GM21367 (cell line): Measurements from ENCODE around the gene CKB.
"Not testable (repeated sequence)": the region's sequence is repeated elsewhere in the genome, so short reads cannot be mapped to it uniquely, and the experiment has no call there.

Source experiments
- ATAC-seq: cut with Tn5 transposase; IDR thresholded peaks from one replicate; pipeline ENCODE4 v1.9.1; 2021; ENCODE audit not compliant: unreplicated experiment

Gene CKB

DNA sequence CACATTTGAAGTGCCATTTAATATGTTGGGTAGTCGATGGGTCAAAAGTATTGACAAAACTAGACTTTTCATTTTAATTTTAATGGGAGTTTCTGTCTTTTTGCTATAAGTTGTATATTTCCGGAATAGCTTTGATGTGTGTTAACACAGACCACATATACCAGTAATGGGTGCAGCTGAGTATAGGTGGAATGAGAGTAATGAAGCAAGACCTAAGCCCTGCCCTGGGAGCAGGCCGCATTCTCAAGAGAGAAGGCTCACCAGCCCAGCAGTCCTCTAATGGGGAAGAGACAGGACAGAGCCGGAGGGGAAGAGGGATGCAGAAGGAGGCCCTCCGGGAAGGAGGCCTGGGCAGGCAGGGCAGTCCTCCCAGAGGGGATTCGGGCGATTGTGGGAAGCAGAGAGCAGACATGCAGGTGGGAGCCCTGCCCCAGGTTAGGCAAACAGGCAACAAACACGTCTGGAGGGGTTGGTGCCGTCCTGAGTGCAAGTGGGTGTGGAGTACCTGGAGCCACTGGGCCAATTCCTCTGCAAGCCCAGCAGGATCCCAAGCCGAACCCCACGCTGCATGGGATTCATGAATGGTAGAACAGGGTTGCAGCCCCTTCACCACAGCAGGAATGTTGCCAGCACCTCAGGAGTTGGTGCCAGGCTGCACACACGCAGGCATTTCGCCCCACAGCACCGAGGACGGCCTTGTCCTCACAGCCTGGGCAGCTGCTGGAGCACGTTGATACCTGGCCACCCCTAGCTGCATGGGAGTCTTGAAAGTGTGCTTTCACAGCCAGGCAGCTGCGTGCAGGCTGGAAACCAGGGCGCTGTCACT is 7.8 kb downstream of the CKB start:
- no peak for ATAC-seq

DNA sequence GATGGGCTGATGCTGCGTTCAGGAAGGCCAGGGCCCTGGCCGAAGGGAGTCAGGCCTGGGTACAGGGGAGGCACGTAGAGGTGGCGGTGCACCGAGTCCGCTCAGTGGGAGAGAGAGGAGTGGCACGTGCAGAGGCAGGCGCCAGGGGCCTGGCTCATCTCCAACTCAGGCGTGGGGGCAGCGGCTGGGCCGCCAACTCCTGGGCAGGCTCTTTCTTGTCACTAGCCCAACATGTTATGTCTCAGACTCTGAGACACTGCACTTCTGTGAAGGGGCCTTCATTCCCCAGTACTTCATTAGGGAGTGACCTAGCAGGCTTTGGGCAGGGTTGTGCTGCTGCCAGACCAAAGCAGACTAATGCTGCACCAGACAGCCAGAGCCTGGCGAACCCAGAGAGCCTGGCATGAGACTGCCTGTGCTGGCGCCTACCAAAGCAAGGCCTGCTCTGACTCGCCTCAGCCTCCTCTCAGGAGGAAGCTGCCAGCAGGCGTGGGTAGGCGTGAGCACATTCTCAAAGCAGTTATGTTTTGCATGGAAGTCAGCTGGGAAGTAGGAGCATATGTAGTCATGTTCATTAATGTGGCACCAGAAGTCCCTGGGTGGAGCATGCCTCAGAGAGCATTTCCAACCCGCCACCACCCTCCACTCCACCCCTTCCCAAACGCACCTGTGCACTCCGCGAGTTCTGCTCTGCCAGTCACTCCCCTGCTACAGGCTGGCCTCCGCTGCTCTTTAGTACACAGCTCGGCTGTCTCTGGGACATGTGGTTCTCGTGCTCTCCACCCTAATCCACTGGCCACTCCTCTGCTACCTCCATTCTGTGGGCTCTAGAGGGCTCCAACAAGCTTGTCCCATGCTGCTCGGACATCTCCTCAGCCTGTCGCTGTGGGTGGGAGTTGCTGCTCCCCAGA is 9.7 kb downstream of the CKB start:
- ATAC-seq = no peak

DNA sequence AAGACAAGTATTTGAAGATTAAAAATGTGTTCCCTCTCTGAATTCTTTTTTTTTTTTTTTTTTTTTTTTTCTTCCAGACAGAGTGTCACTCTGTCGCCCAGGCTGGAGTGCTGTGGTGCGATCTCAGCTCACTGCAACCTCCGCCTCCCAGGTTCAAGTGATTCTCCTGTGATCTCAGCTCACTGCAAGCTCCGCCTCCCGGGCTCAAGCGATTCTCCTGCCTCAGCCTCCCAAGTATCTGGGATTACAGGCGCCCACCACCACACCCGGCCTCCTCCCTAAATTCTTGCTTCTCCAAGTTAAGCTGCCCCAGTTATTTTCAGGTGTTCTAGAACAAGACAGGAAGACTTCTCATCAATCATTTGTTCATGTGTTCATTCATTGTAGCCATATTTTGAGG is 10.4 kb downstream of the CKB start:
- not testable (repeated sequence) for ATAC-seq

DNA sequence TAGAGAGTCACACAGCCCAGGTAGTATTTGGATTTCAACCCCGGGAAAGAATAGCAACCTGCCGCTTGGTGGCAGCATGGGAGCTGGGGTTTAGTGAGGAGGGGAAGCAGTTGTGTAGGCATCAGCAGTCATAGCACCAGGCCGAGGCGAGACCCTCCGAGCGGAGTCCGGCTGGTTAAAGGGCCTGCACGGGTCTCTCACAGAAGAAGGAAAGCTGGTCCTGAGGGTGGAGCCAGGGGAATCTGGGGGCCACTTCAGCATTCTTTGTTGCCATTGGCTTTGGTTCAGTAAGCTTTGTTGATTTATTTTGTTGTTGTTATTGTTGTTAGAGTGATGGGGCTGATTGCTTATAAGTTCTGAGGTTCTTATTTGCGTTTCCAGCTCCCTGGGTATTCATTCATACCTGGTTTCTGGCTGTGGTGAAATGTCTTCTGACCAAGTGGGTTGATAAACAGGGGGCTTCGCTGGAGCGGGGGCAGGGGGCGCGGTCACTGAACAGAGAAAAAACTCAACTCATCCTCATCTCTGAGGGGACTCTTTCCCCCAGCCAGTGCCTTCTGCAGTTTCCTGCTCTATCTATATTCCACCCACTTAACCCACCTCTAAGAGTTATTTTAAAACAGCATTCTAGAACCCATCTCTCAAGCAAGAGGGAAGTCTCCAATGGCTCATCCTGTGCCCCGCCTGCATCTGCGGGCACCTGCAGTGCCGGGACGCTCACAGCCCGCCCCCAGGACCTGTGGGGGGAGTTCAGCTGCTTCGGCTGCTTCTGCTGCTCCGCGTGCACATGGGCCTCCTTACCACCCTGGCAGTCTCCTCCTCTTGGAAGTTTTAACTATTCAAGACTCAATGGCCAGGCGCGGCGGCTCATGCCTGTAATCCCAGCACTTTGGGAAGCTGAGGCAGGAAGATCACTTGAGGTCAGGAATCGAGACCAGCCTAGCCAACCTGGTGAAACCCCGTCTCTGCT is 11.6 kb downstream of the CKB start:
- no peak for ATAC-seq

- ATAC-seq = no peak
Measured at GRCh38 chr14:103509864-103510723, 12.5 kb downstream of the CKB start.

- no peak for ATAC-seq
Measured at GRCh38 chr14:103508521-103509329, 13.9 kb downstream of the CKB start.

DNA sequence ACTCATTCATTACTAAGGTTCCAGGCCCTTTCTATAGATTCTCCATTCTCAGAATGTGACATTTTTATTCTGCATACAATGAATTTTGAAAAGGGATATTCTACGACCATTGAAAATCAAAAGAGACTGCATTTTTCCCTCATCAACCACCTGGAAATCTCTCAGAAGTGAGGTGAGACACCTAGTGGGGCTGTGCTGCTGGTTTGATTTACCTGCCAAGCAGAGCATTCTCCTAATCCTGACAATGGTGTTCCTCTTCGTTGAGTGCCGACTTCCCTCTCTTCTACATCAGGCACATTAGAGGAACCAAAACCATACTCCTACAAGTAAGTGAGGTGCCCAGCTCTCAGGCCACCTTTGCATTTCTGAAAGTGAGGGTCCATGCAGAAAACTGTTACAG is 14.9 kb downstream of the CKB start:
- ATAC-seq = no peak

DNA sequence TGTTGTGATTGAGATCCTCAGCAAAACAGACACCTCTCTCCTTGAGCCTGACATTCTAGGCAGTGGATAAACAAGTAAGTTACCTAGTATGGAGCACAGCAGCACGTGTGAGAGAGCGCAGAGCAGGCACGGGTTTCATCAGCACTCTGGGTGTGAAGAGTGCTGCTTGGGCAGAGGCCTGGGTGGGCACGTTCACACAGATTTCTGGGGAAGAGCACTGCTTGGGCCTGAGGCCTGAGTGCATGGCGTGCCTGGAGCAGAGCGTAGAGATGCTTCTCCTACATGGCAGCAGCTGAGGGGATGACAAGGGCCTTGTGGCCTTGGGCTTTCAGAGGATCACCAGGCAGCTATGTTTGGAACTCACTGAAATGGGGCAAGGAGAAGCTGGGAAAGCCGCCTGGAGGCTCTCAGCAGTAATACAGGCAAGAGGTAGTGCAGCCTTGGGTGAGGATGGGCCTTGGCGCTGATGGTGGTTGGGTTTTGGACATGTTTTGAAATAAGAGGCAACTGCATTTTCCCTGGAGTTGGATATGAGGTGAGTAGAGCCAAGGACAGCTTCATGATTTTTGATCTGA is 17.6 kb downstream of the CKB start:
- ATAC-seq = no peak

- ATAC-seq = no peak
Measured at GRCh38 chr14:103503296-103503695, 19.3 kb downstream of the CKB start.

- ATAC-seq = no peak
Measured at GRCh38 chr14:103502877-103503276, 19.8 kb downstream of the CKB start.

DNA sequence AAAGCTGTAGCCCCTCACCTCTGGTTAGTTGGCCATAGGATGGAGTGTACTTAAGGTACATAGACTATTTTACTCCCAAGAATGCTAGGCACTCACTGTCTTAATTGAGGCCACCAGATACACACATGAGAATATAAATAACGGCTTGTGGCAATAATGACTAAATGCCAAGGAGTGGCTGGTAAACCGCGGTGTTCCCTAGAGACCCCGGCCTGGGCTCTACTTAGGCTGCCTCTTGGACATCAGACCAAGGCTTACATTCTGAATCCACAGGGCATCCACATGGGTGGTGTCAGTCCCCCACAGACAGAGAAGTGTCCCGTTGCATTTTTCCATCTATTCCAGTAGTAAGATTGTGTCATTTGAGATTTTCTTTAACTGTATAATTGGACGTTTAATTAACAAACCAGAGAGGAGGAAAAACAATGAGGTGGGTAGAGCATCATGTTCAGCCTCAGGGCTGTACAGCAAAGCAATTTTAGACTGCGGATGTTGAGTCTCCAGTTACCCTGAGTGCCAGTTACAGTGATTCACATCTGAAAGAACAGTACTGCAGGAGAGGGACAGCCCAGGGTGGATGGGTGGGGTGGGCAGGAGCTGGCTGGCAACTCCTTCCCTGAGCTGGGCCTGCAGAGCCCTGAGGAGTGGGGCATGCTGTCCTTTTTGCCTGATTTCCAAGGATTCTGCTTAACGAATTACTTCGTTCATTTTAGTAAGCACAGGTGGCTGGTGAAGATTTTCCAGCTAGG is 20.5 kb downstream of the CKB start:
- no peak for ATAC-seq

DNA sequence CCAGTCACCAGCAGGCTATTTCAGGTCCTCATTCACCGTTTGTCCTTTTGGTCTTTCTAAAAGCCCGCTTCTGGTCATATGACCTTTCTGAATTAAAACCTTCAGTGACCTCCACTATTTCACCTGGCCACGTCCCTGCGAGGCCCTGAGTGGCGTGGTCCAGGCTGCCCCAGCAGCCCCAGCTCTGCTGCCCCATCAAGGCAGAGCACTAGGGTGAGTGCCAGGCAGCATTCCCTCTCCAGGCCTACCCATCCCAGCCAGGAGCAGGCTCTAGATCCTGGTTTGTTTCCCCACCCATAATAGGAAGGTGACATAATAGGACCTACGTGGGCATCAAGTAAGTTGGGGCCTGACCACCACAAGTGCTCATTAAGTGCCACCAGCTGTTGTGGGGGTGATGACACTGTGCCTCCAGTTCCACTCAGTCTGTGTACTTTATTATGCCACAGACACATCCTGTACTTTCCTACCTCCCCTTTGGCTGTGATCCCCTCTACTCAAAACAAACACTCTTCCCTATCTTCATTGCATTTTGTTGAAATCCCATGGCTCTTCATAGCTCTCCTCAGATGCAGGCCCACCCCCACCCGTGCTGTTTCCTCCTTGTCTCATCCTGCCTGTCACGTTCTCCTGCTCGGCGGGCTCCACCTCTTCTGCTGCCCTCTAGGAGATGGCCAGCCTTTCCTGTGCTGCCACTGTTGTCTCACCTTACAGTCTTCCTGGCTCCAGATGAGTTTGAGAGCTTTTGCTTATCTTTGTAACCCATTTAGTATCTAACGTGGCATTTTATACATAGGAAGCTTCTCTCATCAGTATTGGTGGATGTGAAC is 21.4 kb downstream of the CKB start:
- ATAC-seq = no peak

DNA sequence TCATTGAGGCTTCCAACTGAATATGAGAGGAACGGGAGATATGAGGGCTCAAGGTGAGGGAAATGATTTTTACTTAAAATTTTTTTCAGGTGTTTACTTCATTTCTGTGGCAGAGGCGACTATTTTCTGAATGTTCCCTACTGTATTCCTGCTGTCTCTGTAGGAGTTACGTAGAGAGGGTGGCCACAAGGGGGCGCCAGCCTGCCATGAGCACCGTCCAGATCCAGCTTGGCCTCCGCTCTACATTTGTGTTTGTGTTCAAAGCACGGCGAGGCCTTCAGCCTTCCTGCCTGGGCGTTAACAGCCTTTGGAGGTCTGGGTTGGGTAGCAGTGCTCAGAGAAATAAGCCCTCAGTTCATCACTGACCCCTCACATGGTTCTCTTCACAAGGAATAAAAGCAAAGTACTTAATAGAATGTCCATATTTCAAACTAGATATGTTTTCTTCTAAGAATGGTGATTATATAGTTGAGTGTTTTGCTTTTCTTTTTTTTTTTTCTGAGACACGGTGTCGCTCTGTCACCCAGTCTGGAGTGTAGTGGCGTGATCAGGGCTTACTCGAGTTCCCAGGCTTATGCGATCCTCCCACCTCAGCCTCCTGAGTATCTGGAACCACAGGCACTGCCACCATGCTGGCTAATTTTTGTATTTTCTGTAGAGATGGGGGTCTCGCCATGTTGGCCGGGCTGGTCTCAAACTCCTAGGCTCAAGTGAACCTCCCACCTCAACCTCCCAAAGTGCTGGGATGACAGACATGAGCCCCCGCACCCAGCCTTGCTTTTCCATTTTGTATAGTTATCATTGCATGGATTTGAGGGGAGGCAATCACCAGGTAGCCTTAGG is 22.3 kb downstream of the CKB start:
- ATAC-seq = no peak

DNA sequence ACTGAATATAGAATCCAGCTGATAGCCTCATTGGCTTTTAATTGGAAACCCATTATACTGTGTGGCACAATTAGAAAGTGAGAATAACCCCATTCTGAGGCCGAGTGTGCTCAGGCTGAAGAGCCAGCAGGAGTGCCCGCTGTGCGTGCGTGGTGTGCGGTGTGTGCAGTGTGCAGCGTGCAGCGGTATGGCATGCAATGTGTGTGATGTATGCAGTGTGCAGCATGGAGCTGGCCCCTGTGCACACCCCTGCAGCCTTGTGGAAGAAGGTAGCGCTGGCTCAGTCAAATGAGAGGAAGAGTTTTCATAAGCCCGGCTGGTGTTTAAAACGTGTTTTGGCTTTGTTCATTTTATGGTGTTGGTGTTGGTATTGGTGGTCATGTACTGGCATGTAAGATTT is 22.9 kb downstream of the CKB start:
- no peak for ATAC-seq

DNA sequence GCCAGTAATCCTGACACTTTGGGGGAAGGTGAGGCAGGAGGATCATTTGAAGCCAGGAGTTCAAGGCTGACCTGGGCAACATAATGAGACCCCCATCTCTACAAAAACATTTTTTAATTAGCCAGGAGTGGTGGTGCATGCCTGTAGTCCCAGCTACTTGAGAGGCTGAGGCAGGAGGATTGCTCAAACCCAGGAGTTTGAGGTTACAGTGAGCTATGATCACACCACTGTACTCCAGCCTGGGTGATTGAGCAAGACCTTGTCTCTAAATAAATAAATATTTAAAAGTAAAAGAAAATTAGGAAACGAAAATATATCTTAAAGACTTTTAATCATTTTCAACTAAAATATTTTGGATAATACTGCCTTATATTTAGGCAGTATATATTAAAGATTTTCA is 25.9 kb downstream of the CKB start:
- ATAC-seq = no peak

DNA sequence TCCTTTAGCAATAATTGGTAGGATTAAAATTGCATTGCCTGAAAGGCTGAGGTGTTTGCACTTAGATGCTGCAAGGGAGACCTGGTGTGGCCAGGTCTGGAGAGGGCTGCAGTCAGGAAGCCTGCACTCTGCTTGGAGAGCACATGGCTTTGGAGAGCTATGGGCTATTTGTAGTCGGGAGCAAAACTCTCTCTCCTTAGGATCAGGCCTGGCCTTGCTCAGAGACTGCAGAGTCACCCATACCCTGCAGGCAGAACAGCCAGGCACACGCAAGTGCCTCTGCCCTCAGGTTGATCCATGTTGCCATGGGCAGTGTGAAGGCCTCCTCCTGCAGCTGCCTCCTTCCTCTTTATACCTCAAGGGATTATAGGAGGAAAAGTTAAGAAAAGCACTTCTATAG is 26.8 kb downstream of the CKB start:
- no peak for ATAC-seq
